Measurements from ENCODE around the gene TRHDE.

Gene TRHDE

DNA sequence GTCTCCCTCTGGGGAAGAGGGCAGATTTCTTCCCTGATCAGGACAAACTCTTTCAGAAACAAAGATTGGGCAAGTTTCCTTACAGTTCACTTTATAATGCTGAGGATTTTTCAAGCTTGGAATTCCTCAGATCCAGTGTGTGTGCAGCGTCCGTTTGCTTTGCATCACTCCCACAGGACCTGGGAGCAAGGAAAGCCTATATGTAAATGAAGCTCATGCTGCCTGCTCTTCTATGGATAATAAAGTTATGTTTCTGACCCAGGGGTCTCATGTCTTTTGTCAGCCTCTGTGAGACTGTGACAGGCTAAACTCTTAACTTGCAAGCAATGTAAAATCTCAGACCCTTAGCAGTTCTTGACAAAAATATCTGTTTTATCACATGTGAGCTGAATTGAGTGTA lies 41.6 kb downstream of the TRHDE start:
- no peaks in the 10 kb centered on the region for H3K27me3 ChIP-seq (ENCODE audit: control insufficient read depth, insufficient read depth, low read length)
- peaks cover 4% of the 10 kb centered on the region; the same call in 1 of the 2 replicates for H3K4me1 ChIP-seq (ENCODE audit: control insufficient read depth, insufficient read depth, low read length)
- no peak overlapping the region for H3K27ac ChIP-seq (ENCODE audit: low read depth, low read length)
- H3K9me3 ChIP-seq (ENCODE audit: control insufficient read depth, insufficient read depth, low read length), result no peaks in the 10 kb centered on the region
- H3K4me3 ChIP-seq (ENCODE audit: low read depth, low read length), result no peak overlapping the region
- no peaks in the 10 kb centered on the region for H3K36me3 ChIP-seq (ENCODE audit: control insufficient read depth, insufficient read depth, low read length)
- no peak overlapping the region for H3K9ac ChIP-seq (ENCODE audit: low read depth, low read length)

DNA sequence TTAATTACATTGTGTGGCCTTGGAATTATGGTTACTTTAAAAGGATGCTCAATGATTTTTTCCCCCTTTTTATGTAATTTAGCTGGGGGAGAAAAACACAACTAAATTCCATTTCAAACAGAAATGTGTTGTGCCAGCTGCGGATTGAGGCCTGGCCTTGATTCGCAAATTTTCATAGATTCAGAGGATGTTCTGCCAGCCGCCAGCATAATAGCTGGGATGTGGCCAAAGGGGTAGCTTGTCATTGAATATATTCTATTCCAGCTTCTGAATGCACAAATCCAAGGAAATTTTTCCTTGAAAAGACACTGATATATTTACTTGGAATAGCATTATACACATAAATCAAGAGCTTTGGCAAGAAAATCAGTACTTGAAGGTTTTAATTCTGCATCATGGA lies 43.7 kb downstream of the TRHDE start:
- H3K4me1 ChIP-seq (ENCODE audit: control insufficient read depth, insufficient read depth, low read length), result peaks cover 4% of the 10 kb centered on the region; the same call in 1 of the 2 replicates
- H3K9ac ChIP-seq (ENCODE audit: low read depth, low read length), result no peak overlapping the region
- H3K27me3 ChIP-seq (ENCODE audit: control insufficient read depth, insufficient read depth, low read length), result no peaks in the 10 kb centered on the region
- no peaks in the 10 kb centered on the region for H3K36me3 ChIP-seq (ENCODE audit: control insufficient read depth, insufficient read depth, low read length)
- no peak overlapping the region for H3K4me3 ChIP-seq (ENCODE audit: low read depth, low read length)
- H3K27ac ChIP-seq (ENCODE audit: low read depth, low read length), result no peak overlapping the region
- no peaks in the 10 kb centered on the region for H3K9me3 ChIP-seq (ENCODE audit: control insufficient read depth, insufficient read depth, low read length)

DNA sequence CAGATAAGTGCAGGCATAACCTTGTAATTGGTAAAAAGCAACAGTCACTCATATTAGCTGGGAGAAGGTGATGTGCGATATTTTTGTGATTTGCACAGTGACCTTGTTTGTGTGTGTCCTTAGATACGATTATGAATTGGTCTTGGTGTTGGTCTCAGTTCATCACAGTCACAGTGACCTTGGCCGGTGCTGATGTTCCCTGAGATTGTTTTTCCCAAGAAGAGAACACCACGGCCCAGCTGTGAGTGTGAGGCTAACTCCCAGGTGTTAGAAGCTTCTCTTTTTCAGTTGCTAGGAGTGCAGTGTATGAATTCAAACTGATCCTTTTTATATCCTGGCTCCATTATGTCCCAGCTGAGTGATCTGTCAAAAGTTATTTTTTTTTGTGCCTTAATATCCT lies 46.2 kb downstream of the TRHDE start:
- Histone ChIP-seq H3K9ac (ENCODE audit: low read depth, low read length) (no peak overlapping the region), H3K27ac (ENCODE audit: low read depth, low read length) (no peak overlapping the region), H3K27me3 (ENCODE audit: control insufficient read depth, insufficient read depth, low read length) (no peaks in the 10 kb centered on the region), H3K36me3 (ENCODE audit: control insufficient read depth, insufficient read depth, low read length) (no peaks in the 10 kb centered on the region), H3K9me3 (ENCODE audit: control insufficient read depth, insufficient read depth, low read length) (no peaks in the 10 kb centered on the region), H3K4me3 (ENCODE audit: low read depth, low read length) (no peak overlapping the region), H3K4me1 (ENCODE audit: control insufficient read depth, insufficient read depth, low read length) (peaks cover 4% of the 10 kb centered on the region; the same call in 1 of the 2 replicates)

DNA sequence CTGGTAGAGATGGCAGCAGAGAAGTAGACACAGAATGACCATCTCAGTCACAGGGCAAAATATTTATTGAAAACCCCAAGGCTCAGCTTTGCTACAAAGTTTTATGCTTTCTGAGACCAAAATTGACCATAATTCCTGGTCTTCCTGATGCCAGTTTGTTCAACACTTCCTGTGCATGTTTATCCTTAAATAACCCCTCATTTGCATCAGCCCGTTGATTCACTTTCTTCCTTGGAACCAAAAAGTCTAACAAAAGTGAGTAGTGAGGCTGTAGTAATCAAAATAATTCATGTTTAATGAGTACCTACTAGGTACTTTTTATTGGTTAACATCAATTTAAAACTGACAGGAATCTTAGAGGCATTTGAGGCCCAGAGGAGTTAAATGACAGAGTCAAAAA lies 51.7 kb downstream of the TRHDE start:
- H3K9me3 ChIP-seq (ENCODE audit: control insufficient read depth, insufficient read depth, low read length), result no peaks in the 10 kb centered on the region
- H3K27me3 ChIP-seq (ENCODE audit: control insufficient read depth, insufficient read depth, low read length), result no peaks in the 10 kb centered on the region
- no peaks in the 10 kb centered on the region for H3K4me1 ChIP-seq (ENCODE audit: control insufficient read depth, insufficient read depth, low read length)
- H3K9ac ChIP-seq (ENCODE audit: low read depth, low read length), result no peak overlapping the region
- no peak overlapping the region for H3K4me3 ChIP-seq (ENCODE audit: low read depth, low read length)
- H3K27ac ChIP-seq (ENCODE audit: low read depth, low read length), result no peak overlapping the region
- no peaks in the 10 kb centered on the region for H3K36me3 ChIP-seq (ENCODE audit: control insufficient read depth, insufficient read depth, low read length)

DNA sequence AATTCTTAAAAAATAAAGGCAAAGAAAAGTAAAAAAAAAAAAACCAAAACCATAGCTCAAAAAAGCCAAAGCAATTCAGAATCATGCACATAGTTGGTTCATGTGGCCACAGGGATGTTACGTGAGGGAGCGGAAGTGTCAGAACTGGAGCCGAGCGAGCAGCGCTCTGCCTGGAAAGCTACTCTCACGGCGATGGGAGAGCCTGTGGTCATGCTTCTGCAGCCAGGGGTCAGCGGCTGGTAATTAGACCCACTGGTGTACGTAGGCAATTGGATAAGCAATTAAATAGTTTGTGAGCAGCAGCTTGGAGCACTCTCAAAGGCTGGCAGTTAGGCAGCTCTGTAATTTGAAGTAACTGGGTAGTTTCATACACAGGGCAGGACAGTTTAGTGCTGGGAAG lies 58.1 kb downstream of the TRHDE start:
- Histone ChIP-seq H3K36me3 (ENCODE audit: control insufficient read depth, insufficient read depth, low read length) (no peaks in the 10 kb centered on the region), H3K9ac (ENCODE audit: low read depth, low read length) (no peak overlapping the region), H3K9me3 (ENCODE audit: control insufficient read depth, insufficient read depth, low read length) (no peaks in the 10 kb centered on the region), H3K4me3 (ENCODE audit: low read depth, low read length) (no peak overlapping the region), H3K4me1 (ENCODE audit: control insufficient read depth, insufficient read depth, low read length) (no peaks in the 10 kb centered on the region; the same call in 1 of the 2 replicates), H3K27ac (ENCODE audit: low read depth, low read length) (no peak overlapping the region), H3K27me3 (ENCODE audit: control insufficient read depth, insufficient read depth, low read length) (no peaks in the 10 kb centered on the region)

DNA sequence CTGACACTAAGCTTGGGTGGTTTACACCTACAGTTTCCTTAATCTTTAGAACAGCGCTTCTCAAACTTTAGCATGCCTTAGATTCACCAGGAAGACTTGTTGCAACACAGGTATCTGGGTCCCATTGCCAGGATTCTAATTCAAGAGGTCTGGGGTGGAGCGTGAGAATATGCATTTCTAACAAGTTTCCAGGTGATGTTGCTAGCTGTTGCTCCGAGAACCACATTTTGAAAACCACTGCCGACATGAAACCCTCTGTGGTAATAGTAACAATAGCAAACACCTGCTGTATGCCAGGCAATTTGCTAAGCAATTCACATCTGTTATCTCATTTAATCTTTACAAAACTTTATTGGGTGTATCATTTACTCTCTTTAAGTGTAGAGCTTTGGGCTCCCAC lies 58.6 kb downstream of the TRHDE start:
- no peak overlapping the region for H3K9ac ChIP-seq (ENCODE audit: low read depth, low read length)
- H3K27me3 ChIP-seq (ENCODE audit: control insufficient read depth, insufficient read depth, low read length), result no peaks in the 10 kb centered on the region
- H3K9me3 ChIP-seq (ENCODE audit: control insufficient read depth, insufficient read depth, low read length), result no peaks in the 10 kb centered on the region
- no peaks in the 10 kb centered on the region for H3K36me3 ChIP-seq (ENCODE audit: control insufficient read depth, insufficient read depth, low read length)
- H3K4me3 ChIP-seq (ENCODE audit: low read depth, low read length), result no peak overlapping the region
- no peak overlapping the region for H3K27ac ChIP-seq (ENCODE audit: low read depth, low read length)
- no peaks in the 10 kb centered on the region; the same call in 1 of the 2 replicates for H3K4me1 ChIP-seq (ENCODE audit: control insufficient read depth, insufficient read depth, low read length)

DNA sequence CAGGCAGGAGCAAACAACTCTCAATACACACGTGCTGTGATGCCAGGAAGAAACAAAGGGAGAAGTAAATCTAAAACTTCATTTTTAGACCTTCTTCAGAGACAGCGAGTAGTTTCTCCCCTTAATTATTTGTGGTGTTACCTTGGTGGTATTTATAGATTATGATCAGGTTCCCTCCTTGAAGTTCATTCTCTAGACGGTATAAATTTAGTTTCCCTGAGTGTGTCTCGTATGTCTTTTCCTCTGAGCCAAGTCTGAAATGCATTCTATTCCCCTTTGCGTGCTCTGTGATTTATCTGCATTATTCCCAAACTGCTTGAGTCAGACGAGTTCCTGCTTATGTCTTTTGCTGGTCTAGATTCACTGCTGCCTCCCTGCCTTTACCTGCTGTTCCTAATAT lies 65.2 kb downstream of the TRHDE start:
- H3K27me3 ChIP-seq (ENCODE audit: control insufficient read depth, insufficient read depth, low read length), result no peaks in the 10 kb centered on the region
- no peak overlapping the region for H3K9ac ChIP-seq (ENCODE audit: low read depth, low read length)
- no peaks in the 10 kb centered on the region for H3K36me3 ChIP-seq (ENCODE audit: control insufficient read depth, insufficient read depth, low read length)
- H3K27ac ChIP-seq (ENCODE audit: low read depth, low read length), result no peak overlapping the region
- H3K4me1 ChIP-seq (ENCODE audit: control insufficient read depth, insufficient read depth, low read length), result no peaks in the 10 kb centered on the region
- no peaks in the 10 kb centered on the region for H3K9me3 ChIP-seq (ENCODE audit: control insufficient read depth, insufficient read depth, low read length)
- no peak overlapping the region for H3K4me3 ChIP-seq (ENCODE audit: low read depth, low read length)

DNA sequence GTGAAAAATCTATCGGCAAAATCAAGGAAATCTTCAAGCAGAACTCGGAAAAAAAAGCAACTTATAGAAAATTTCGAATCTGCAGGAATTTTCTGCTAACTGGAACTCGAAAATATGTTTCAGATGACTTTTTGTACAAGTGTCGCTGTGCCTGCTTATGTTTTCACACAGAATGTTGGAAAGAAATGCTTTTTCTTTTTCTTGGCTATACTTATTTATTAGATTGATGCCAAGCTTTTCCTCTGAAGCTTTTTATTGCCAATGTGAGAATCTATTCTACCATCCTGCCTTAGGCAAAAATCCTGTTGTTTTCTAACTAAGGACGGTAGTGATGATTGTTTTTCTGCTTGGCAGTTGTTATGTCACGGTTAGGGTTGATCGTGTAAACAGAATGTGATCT lies 65.8 kb downstream of the TRHDE start:
- Histone ChIP-seq H3K9ac (ENCODE audit: low read depth, low read length) (no peak overlapping the region), H3K9me3 (ENCODE audit: control insufficient read depth, insufficient read depth, low read length) (no peaks in the 10 kb centered on the region), H3K4me1 (ENCODE audit: control insufficient read depth, insufficient read depth, low read length) (no peaks in the 10 kb centered on the region), H3K27me3 (ENCODE audit: control insufficient read depth, insufficient read depth, low read length) (no peaks in the 10 kb centered on the region), H3K27ac (ENCODE audit: low read depth, low read length) (no peak overlapping the region), H3K4me3 (ENCODE audit: low read depth, low read length) (no peak overlapping the region), H3K36me3 (ENCODE audit: control insufficient read depth, insufficient read depth, low read length) (no peaks in the 10 kb centered on the region)

DNA sequence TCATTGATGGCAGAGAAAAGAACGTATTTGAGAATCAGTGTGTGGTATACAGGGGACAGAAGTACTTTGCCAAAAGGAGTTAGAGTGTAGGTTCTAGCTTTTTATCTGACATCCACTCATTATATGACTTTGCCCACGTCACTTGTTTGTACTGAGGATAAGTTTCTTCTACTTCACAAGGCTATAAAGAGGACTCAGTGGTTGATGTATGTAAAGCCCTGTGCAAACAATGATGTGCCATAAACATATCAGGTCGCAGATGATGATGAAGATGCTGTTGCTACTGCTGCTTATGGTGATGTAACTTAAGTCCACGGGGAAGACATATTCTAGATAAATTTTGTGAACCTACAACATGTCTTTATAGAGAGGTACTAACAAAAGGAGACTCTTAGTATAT lies 66.3 kb downstream of the TRHDE start:
- H3K9me3 ChIP-seq (ENCODE audit: control insufficient read depth, insufficient read depth, low read length), result no peaks in the 10 kb centered on the region
- no peaks in the 10 kb centered on the region for H3K27me3 ChIP-seq (ENCODE audit: control insufficient read depth, insufficient read depth, low read length)

DNA sequence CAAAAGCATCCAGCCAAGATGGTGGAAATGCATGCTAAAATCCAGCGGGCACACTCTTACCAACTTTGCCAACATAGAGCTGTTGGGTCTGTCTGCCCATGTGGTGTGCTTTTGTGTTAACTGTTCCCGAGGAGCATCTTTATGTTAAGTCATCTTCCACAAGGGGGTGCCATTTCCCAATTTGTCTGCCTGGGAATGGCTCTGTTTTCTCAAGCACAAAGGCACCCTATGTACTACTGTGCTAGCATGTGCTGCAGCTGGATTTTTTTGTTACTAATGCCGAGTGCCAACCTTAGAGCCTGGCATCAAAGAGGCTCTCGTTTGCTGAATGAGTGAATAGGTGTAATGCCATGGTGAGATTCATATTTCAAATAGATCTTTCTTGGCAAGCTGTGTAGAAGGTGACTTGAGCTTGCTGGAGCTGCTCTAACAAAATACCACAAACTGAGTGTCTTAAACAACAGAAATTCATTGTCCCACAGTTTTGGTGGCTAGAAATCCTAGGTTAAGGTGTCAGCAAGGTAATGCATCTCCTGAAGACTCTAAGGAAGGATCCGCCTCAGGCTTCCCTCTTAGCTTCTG lies 74.3 kb downstream of the TRHDE start:
- Histone ChIP-seq H3K27me3 (ENCODE audit: control insufficient read depth, insufficient read depth, low read length) (no peaks in the 10 kb centered on the region), H3K36me3 (ENCODE audit: control insufficient read depth, insufficient read depth, low read length) (no peaks in the 10 kb centered on the region), H3K9ac (ENCODE audit: low read depth, low read length) (no peak overlapping the region), H3K9me3 (ENCODE audit: control insufficient read depth, insufficient read depth, low read length) (no peaks in the 10 kb centered on the region), H3K4me3 (ENCODE audit: low read depth, low read length) (no peak overlapping the region), H3K4me1 (ENCODE audit: control insufficient read depth, insufficient read depth, low read length) (no peaks in the 10 kb centered on the region), H3K27ac (ENCODE audit: low read depth, low read length) (no peak overlapping the region)

More for the DNA sequence above, 66.3 kb downstream of the TRHDE start:
- Histone ChIP-seq H3K4me3 (ENCODE audit: low read depth, low read length) (no peak overlapping the region), H3K27ac (ENCODE audit: low read depth, low read length) (no peak overlapping the region), H3K4me1 (ENCODE audit: control insufficient read depth, insufficient read depth, low read length) (no peaks in the 10 kb centered on the region), H3K9ac (ENCODE audit: low read depth, low read length) (no peak overlapping the region), H3K36me3 (ENCODE audit: control insufficient read depth, insufficient read depth, low read length) (no peaks in the 10 kb centered on the region)

DNA sequence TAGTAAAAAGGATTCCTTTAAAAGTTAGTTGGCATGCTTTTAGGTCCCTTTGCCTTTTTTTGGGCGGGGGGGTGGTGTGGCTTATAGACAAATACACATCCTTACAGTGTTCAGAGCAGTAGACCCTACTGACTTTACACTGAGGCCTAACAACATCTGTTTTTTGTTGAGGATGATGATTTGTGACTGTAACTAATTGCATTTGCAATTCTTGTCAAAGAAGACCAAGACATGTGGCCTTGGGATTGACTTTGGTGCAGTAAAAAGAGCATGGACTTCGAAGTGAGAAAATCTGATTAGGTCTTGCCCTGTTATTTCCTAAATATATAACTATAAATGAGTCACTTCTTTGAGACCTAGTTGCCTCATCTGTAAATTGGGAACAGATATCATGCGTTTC lies 77.3 kb downstream of the TRHDE start:
- Histone ChIP-seq H3K27ac (ENCODE audit: low read depth, low read length) (no peak overlapping the region), H3K36me3 (ENCODE audit: control insufficient read depth, insufficient read depth, low read length) (no peaks in the 10 kb centered on the region), H3K4me3 (ENCODE audit: low read depth, low read length) (no peak overlapping the region), H3K4me1 (ENCODE audit: control insufficient read depth, insufficient read depth, low read length) (no peaks in the 10 kb centered on the region), H3K9ac (ENCODE audit: low read depth, low read length) (no peak overlapping the region), H3K9me3 (ENCODE audit: control insufficient read depth, insufficient read depth, low read length) (no peaks in the 10 kb centered on the region), H3K27me3 (ENCODE audit: control insufficient read depth, insufficient read depth, low read length) (no peaks in the 10 kb centered on the region)

DNA sequence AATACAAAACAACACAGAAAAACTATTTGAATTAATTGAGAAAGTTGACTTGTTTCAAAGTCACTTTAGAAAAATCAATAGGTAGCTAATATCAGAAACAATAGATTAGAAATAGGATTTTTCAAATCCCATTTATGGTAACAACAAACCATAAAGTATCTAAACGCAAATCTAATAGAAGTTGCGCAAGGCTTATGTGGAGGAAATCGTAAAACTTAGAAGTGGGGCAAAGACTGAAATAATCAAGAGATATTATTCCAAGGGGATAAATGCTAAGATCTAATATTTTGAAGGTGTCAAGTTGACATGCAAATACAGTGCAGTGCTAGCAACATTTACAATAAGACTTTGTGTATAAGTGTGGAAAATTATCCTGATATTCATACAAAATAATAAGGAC lies 87.2 kb downstream of the TRHDE start:
- no peaks in the 10 kb centered on the region for H3K27me3 ChIP-seq (ENCODE audit: control insufficient read depth, insufficient read depth, low read length)
- H3K9ac ChIP-seq (ENCODE audit: low read depth, low read length), result no peak overlapping the region
- H3K4me3 ChIP-seq (ENCODE audit: low read depth, low read length), result no peak overlapping the region
- no peak overlapping the region for H3K27ac ChIP-seq (ENCODE audit: low read depth, low read length)
- H3K9me3 ChIP-seq (ENCODE audit: control insufficient read depth, insufficient read depth, low read length), result no peaks in the 10 kb centered on the region
- no peaks in the 10 kb centered on the region for H3K4me1 ChIP-seq (ENCODE audit: control insufficient read depth, insufficient read depth, low read length)
- H3K36me3 ChIP-seq (ENCODE audit: control insufficient read depth, insufficient read depth, low read length), result no peaks in the 10 kb centered on the region
